Epithelial cell of proximal tubule (primary cell): ENCODE measurements around the gene PEX11G. TPM values are rescaled to one million over a fixed set of nuclear protein-coding genes. Genes with fewer than 3 reads are reported as not detected.
"Not testable (repeated sequence)": the region's sequence is repeated elsewhere in the genome, so short reads cannot be mapped to it uniquely, and the experiment has no call there.

Source experiments
- DNase-seq: peaks from one replicate; pipeline ENCODE4 v3.0.0-alpha.2; 2011; ENCODE audit warnings: low read depth
- H3K4me3 ChIP-seq: 2 replicates; pipeline ENCODE4 v1.5.1; 2011; ENCODE audit warnings: low read depth, mild to moderate bottlenecking, low read length
- total RNA-seq: library from RNA; depleted of rRNA; stranded (reverse); fragments of >200 nt; gene quantifications from 2 replicates; pipeline ENCODE4 v1.2.3, GENCODE V29; 2015
- TF ChIP-seq, protein P1 (sequence below): conservative IDR thresholded peaks from 2 replicates; pipeline ENCODE4 v1.5.1; 2012; ENCODE audit warnings: low read depth, mild to moderate bottlenecking, low read length

Gene PEX11G
- total RNA-seq, 1 donor from 2014 or later = 6.2 TPM

DNA sequence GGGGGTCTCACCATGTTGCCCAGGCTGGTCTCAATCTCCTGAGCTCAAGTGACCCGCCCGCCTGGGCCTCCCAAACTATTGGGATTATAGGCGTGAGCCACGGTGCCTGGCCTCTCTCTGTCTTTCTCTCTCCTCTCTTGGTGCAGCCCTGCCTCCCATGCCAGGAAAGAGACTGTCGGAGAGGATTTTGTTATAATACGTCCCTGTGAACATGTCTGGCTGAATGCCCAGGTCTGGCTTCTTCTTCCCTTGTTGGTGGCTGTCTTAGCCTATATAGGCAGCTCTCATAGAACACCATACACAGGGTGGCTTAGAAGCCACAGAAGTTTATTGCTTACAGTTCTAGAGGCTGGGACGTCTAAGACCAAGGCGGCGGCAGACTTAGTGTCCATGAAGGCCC lies 46.4 kb downstream of the PEX11G start:
- H3K4me3 ChIP-seq = no peak overlapping the region
- TF ChIP-seq, protein P1, sequence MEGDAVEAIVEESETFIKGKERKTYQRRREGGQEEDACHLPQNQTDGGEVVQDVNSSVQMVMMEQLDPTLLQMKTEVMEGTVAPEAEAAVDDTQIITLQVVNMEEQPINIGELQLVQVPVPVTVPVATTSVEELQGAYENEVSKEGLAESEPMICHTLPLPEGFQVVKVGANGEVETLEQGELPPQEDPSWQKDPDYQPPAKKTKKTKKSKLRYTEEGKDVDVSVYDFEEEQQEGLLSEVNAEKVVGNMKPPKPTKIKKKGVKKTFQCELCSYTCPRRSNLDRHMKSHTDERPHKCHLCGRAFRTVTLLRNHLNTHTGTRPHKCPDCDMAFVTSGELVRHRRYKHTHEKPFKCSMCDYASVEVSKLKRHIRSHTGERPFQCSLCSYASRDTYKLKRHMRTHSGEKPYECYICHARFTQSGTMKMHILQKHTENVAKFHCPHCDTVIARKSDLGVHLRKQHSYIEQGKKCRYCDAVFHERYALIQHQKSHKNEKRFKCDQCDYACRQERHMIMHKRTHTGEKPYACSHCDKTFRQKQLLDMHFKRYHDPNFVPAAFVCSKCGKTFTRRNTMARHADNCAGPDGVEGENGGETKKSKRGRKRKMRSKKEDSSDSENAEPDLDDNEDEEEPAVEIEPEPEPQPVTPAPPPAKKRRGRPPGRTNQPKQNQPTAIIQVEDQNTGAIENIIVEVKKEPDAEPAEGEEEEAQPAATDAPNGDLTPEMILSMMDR = no peak
- DNase-seq = no peak

DNA sequence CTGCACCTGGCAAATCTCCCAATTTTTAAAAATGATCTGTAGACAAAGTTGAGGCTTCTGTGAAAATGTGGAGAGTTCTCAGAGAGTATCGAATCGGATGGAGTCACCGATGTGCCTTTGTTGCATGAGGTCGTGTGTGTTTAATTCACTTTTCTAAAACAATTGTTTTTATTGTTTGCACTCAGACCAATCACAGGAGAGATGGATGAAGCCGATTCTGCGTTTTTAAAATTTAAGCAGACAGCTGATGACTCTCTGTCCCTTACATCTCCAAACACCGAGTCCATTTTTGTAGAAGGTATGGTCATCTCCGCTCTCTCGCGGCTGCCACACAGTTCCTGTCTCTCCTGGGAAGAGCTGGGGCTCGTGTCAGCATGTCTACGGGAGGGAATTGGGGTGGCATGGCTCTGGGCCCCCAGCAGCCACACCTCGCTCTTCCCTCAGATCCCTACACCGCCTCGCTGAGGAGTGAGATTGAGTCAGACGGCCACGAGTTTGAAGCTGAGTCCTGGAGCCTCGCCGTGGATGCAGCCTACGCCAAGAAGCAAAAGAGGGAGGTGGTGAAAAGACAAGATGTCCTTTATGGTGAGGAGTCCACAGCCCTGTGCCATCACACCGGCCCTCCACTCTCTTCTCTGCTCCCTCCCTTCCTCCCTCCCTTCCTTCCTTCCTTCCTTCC lies 47.2 kb downstream of the PEX11G start:
- no peak for DNase-seq
- no peak overlapping the region for H3K4me3 ChIP-seq
- TF ChIP-seq, protein P1 = no peak

DNA sequence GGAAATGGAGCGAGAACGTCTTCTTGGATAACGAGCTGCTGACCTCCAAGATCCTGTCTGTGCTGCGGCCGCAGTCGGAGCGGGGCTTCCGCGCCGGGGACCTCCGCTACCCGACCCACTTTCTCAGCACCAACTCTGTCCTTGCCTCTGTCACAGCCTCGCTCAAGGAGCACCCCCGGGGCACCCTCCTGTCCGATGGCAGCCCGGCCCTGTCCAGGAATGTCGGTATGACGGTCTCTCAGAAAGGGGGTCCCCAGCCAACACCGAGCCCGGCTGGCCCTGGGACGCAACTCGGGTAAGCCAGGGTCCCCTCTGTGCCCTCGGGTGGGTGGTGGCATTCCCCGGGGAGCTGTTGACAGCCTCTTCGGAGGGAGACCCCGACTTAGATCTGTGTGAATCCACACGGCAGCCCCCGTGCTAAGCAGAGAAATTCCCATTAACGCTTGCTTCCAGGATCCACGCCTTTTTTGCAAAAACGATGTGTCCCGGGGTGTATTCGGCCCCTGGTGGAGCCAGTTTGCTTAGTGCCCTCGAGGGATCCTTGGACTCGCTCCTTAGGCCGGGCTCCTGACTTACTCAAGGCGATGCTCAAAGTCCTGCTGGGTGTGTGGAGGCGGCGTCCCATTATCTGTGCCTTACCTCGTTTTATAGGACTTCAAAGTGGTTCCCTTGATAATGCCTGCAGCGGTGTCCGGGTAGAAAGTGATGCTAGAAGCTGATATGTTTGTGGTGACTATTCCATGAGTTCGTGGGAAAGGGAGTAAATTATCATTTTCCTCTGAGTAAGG lies 48.5 kb downstream of the PEX11G start:
- no peak for DNase-seq
- TF ChIP-seq, protein P1 = no peak
- no peak overlapping the region for H3K4me3 ChIP-seq

DNA sequence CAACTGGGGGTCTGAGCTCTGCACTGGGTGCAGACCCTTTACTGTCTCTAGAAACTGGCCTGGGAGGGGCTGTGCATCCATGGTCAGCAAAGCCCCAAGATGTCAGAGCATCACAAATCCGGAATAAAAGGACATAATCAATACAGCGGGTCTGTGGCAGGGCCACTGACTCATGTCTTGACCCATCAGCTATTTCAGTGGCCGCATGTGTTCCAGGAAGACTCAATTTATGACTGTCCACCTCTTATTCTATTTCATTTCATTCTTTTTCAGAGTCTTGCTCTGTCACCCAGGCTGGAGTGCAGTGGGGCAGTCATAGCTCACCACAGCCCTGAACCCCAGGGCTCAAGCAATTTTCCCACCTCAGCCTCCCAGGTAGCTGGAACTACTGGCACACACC lies 53.2 kb downstream of the PEX11G start:
- TF ChIP-seq, protein P1 = no peak
- no peak for DNase-seq
- no peak overlapping the region for H3K4me3 ChIP-seq

DNA sequence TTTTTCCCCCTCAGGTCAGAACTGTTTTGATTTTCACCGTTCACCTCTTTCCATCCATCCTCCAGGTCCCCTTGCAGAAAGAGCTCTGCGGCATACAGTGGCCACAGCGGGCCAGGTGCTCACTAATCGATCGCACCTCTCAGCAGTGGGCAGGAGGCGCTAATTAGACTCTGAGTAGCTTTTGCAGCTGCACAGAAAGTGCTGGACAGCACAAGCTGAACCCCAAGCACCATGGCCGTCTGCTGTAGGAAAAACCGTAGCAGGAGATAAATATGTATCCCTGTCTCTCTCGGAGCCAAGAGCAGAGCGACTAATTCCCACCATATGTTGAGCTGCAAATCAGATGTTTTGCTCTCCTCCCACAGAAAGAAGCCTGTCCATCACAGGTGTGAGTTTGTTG lies 54.4 kb downstream of the PEX11G start:
- TF ChIP-seq, protein P1 = no peak
- DNase-seq = no peak
- no peak overlapping the region for H3K4me3 ChIP-seq

DNA sequence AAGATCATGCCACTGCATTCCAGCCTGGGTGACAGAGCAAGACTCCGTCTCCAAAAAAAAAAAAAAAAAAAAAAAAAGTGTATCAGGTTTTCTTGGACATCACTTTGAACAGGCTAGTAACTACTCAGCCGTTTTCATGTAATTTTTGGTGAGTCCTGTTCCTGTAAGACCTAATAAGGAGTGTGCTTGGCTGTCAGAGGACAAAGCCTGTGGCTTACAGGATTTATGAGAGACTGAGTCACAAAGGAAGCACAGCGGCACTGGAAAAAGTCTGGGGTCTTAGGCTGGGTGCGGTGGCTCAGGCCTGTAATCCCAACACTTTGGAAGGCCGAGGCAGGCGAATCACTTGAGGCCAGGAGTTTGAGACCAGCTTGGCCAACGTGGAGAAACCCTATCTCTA lies 55.4 kb downstream of the PEX11G start:
- DNase-seq, H3K4me3 ChIP-seq: not testable (repeated sequence)

DNA sequence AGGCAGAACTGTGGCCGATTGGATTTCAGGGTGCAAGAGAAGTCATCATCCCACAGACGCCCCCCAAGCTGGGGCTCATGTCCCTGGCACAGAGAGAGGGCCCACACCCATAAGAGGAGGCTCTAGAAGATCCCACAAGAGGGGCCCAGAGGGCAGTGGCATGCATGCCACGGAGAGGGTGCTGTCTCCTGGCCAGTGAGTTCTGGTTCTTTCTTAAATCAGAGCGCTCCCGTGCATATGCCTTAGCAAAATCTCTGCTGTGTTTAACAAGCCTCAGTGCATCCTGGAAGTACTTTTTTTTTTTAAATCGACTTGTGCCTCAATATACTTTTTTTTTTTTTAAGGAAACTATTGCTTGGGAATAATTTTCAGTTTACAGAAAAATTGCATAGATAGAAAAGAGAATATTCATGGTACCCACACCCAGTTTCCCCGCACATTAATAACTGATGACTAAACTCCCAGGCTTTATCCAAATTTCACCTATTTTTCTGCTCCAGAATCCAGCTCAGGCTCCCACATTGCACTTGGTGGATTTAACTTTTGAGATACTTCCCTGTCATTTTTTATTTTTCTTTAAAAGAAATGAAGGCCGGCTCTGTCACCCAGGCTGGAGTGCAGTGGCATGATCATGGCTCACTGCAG lies 59.1 kb downstream of the PEX11G start:
- TF ChIP-seq, protein P1 = no peak
- no peak for DNase-seq
- H3K4me3 ChIP-seq = no peak overlapping the region
